SK-N-SH (cell line): Measurements from ENCODE around the gene USP46.

Source experiments
- CTCF ChIP-seq: fragments of 200-600 bp; sonication (generic); IDR thresholded peaks from 2 replicates; pipeline ENCODE4 v1.6.1; 2017; ENCODE audit warnings: antibody characterized with exemption, mild to moderate bottlenecking, moderate library complexity
- FOXJ3 ChIP-seq: sonication (generic); formaldehyde crosslinking; IDR thresholded peaks from 2 replicates; pipeline ENCODE4 v1.5.1; 2020; ENCODE audit warnings: mild to moderate bottlenecking, missing genetic modification reagents
- FOXM1 ChIP-seq: IDR thresholded peaks from 2 replicates; pipeline ENCODE4 v1.4.0; 2012; ENCODE audit warnings: low read depth, mild to moderate bottlenecking
- NFIC ChIP-seq: IDR thresholded peaks from 2 replicates; pipeline ENCODE4 v1.4.0; 2012; ENCODE audit warnings: borderline replicate concordance
- RCOR1 ChIP-seq: fragments of 150-350 bp; IDR thresholded peaks from 2 replicates; pipeline ENCODE4 v1.6.1; 2017; ENCODE audit warnings: antibody characterized with exemption, low read length

GRCh38 chr4:52661966-52662690, 3.0 kb upstream of the USP46 start:
- TF ChIP-seq CTCF (no peak), FOXM1 (no peak), RCOR1 (no peak), NFIC (no peak), FOXJ3 (no peak)
